COLO829 (cell line): ENCODE data around the gene XAB2.

ENCODE experiments used
- DNase-seq: peaks from one replicate; pipeline ENCODE4 v3.0.0; 2012; ENCODE audit warnings: low spot score

The XAB2 gene

GRCh38 chr19:7648265-7649014 lies 19.1 kb upstream of the XAB2 start:
- no peak for DNase-seq

DNA sequence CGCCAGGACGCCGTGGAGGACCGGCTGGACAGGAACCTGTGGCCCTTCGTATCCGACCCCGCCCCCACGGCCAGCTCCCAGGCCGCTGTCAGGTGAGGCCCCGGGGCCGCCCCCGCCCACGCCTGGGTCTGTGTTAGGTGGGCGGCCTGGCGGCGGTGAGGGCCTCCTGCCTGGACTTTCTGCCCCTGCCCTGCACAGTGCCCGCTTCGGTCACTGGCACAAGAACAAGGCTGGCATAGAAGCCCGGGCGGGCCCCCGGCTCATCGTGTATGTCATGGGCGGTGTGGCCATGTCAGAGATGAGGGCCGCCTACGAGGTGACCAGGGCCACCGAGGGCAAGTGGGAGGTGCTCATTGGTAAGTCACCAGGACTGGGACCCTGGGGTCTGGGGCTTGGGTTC lies 17.8 kb upstream of the XAB2 start:
- DNase-seq: no peak

- no peak for DNase-seq
Measured at GRCh38 chr19:7646426-7646700, 17.0 kb upstream of the XAB2 start.

DNA sequence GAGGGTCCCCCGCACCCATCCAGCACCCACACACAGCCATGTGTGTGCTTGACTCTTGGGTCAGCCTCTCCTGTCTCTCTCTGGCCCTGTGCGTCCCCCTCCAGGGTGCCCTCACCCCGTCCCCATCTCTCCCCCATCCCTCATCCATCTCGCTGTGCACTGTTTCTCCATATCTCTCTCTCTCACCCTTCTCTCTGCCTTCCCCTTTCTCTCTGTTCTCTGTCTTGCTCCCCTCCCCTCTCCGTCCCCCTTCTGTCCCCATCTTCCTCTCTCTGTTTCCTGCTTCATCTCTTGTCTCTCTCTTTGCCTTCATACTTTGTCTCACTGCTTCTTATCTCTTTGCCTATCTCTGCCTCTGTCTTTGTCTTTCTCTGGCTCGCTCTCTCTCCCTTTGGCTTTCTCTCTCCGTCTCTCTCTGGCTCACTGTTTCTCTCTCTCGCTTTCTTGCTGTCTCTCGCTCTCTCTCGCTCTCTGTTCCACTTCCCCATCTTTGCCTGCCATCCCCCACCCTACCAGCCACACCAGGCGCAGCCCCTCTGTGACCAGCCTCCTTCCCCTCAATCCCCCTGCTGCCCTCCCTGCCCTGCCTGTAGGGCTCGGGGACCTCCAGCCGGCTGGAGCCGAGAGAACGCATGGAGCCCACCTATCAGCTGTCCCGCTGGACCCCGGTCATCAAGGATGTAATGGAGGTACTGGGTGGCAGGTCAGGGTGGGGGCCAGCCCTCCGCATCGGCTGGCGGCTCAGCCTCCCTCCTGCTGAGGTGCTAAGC lies 16.5 kb upstream of the XAB2 start:
- no peak for DNase-seq

GRCh38 chr19:7645163-7645562 lies 15.8 kb upstream of the XAB2 start:
- no peak for DNase-seq

- DNase-seq: no peak
Measured at GRCh38 chr19:7644550-7644877, 15.2 kb upstream of the XAB2 start.

GRCh38 chr19:7643629-7644549 lies 14.5 kb upstream of the XAB2 start:
- DNase-seq: peak; percentile 32

- no peak for DNase-seq
Measured at GRCh38 chr19:7643031-7643415, 13.7 kb upstream of the XAB2 start.

- no peak for DNase-seq
Measured at GRCh38 chr19:7642295-7643030, 13.1 kb upstream of the XAB2 start.

DNA sequence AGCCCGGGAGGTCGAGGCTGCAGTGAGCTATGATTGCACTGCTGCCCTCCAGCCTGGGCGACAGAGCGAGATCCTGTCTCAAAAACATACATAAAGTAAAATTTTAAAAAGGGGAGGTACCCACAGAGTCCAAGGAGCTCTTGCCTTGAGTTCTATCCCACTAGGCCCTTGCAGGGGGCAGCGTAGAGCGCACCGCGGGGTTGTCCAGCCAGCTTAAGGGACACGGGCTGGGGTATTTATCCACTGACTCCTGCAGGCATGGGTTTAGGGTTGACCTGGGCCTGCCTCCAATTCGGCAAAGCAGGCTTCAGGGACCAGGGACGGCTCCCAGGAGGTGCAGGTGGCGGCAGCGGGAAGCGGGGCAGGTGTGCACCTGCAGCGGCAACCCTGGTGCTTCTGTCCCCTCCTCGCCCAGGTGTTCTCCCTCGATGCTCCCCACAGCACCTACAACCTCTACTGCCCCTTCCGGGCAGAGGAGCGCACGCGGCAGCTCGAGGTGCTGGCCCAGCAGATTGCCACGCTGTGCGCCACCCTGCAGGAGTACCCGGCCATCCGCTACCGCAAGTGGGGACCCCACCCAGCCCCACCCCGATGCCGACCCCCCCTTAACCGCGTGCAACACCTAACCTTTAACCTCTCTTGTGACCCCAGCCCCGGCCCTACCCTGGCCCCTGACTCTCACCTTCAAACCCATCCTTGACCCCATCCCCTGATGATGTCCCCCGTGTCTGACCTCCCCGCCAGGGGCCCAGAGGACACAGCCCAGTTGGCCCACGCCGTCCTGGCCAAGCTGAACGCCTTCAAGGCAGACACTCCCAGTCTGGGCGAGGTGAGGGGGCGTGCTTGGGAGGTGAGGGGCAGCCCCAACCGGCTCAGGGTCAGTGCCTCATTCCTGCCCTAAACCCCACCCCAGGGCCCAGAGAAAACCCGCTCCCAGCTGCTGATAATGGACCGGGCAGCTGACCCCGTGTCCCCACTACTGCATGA lies 12.2 kb upstream of the XAB2 start:
- DNase-seq: no peak

DNA sequence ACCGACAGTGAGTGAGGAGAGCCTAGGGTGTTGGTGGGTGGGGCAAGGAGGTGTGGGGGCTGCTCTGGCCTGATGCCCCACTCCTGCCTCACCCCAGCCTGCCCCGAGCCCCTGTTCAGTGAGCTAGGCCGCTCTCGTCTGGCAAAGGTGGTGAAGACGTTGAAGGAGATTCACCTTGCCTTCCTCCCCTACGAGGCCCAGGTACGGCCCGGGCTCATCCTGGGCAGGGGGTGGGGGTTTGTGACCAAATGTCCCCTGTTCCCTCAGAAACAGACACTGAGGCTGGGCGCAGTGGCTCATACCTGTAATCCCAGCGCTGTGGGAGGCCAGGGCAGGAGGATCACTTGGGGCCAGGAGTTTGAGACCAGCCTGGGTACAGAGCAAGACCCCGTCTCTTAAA lies 11.5 kb upstream of the XAB2 start:
- DNase-seq: no peak

- no peak for DNase-seq
Measured at GRCh38 chr19:7639863-7640348, 10.6 kb upstream of the XAB2 start.

DNA sequence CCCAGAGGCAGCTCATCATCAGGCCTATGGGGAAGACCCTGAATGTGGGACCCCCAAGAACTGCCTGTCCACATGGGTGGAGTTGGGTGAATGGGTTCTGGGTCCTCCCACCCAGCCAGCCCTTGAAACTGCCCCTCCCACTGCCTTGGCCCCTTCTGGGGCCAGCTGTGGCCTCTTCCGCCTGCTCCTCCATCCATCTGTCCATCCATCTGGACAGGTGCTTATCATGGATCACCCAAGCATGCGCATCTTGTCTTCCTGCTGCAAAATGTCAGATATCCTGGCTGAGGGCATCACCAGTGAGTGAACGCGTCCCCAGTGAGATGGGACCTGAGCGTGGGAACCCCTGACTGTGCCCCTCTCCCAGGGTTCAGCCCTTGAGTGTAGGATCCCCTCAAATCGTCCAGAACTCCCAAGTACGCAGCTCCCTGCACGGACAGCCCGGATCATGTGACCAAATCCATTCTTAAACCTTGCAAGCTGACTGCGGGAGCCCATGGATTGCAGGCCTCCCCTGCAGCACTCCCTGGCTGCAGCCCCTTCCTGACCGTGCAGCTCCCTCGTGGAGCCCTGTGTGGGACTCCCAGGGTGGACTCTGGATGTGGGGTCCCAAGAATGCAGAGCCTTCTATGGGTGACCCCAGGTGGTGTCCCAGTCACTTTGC lies 9.6 kb upstream of the XAB2 start:
- DNase-seq: no peak

DNA sequence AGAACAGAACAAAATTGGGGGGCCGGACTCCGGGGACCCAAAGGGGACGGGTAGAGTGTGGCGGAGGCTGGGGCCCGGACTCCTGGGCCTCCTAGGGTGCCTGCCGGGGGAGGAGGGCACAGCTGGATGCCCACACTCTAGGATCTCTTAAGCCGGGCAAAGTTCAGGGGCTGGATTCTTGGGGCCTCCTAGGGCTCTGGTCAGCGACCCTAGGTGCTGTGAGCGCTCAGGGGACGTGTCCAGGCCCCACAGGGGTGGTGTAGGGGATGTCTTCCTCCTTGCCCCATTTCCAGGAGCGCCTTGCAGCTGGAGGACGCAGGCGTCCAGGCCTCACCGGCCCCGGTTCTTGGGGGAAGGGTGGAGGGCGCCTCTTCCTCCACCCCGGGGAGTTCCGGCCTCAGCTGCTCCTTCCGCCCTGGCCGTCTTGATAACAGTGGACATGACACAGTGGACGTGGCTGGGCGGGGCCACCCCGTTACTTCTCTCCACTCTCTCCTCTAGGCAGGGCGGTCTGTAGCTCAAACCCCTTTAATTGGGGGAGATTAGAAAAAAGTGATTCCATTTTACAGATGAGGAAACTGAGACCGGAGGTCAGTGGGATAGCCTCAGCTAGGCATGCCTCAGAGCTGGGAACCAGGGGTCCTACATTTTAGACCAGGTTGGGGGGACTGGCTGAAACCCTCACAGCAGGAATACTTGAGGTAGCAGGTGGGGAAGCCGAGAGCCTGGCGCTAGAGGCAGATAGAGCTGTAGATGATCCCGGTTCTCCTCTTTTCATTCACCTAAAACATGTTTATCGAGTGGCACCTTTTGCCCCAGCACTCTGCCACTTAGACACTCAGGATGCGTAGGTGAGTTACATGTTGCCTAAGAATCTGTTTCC lies 8.3 kb upstream of the XAB2 start:
- DNase-seq: no peak

DNA sequence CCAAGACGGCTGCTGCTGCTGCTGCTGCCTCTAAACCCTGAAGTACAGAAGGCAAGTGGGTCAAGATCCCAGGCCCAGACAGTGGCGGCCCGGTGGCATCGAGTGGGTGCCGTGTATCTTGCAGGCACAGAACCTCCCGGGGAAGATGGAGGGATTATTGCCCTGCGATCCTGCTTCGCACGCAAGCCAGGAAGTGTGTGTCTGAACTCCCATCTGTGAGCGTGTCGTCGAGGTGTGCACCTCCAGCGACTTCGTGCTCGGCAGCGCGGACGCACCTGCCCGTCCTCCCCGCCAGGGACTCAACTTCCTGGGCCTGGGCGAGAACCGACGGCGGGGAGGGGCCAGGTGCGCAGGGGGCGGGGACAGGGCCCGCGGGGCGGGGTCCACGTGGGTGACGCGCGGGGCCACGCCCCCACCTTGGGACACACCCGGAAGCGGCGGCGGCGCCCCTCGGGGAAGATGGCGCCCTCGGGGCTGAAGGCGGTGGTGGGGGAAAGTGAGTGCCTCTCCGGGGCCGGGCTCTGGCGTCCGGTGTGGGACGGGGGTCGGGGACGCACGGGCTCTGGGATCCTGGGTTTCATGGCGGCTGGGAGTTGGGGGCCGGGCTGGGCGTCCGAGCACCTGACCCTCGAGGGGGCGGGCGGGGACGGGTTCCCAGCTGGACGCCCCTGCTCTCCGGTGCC lies 7.5 kb upstream of the XAB2 start, which contains the start of gene STXBP2:
STXBP2 (plus strand) TSS at position 420 of the 683 bp plus-strand sequence; CDS start at position 460, 40 bp downstream.
- DNase-seq: peak; percentile 70

DNA sequence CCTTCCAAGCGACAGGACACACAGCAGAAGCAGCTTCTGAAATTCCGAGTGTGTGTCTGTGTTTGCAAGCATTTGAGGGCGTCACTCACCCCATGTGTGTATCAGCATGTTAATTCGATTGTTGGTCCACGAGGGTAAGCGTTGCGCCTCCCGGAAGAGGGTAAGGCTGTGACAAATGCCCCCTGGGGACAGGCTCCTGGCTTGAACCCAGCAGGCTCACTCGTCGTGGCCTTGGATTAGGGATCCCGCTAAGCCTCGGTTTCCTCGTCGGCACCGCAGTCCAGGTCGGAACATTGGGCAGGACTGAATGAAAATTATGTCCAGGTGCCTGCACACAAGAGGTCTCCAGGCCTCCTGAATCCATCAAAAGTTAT lies 7.0 kb upstream of the XAB2 start:
- no peak for DNase-seq

DNA sequence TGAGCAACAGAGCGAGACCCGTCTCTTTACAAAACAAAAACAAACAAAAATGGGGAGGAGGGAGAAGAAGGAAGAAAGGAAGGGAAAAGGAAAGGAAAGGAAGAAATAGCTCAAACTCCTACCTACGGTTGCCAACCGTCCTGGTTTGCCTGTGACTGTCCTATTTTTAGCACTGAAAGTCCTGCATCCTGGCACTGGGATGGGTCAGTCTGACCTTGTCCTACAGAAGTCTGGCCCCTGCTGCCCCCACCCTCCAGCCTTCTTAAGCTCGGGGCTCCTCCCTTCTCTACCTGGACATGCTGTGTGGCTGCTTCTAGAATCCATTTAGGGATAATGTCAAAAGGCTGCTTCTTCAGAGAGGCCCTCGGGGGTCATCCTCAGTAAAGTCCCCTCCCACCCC lies 6.3 kb upstream of the XAB2 start:
- no peak for DNase-seq

DNA sequence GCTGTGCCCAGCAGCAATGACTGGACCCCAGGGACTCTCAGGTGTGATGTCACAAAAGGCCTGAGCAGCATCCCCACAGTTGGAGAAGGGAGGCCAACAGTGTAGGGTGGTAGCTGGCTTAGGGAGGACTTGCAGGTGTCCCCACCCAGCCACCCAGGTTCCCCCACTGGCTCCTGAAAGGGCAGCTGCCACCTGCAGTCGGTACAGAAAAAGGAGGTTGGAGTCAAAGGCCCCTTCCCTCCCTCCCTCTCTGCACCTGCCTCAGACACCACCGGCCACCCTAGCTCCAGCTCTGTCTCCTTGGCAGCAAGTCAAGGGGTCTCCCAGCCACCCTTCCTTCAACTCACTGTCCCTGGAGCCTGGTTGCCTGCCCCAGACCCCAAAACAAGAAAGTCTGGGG lies 4.4 kb upstream of the XAB2 start, which contains the start of gene PCP2:
PCP2 (minus strand) TSS at position 22 of the 400 bp plus-strand sequence. CDS start 262 bp downstream, outside the sequence.
- no peak for DNase-seq
